Measurements from ENCODE around the gene TMEM139.

GRCh38 chr7:143323653-143324052 is 38.9 kb downstream of the TMEM139 start:
- TF ChIP-seq CTCF (conservative IDR thresholded peaks at IDR 0.05; ENCODE audit: low read depth, low read length) (no peak), EZH2 (IDR thresholded peaks at IDR 0.05; ENCODE audit: borderline replicate concordance, low read depth, low read length, poor library complexity, severe bottlenecking) (no peak)

Measured in A673 (cell line).